Measurements from ENCODE around the gene ZNF70. TPM values are rescaled to one million over a fixed set of nuclear protein-coding genes. Genes with fewer than 3 reads are reported as not detected.
"Not testable (repeated sequence)": the region's sequence is repeated elsewhere in the genome, so short reads cannot be mapped to it uniquely, and the experiment has no call there.

The ZNF70 gene
- total and polyA plus RNA-seq, 2 donors (not counting 1 experiment from before 2014, with no cell fraction given): 2.1 to 8.3 TPM

- Mint-ChIP-seq H3K9me3 (ENCODE audit: insufficient read depth) (no peaks in the 10 kb centered on the region), H3K4me1 (no peaks in the 10 kb centered on the region), H3K4me3 (no peak overlapping the region), H3K27me3 (no peaks in the 10 kb centered on the region), H3K27ac (no peak overlapping the region)
- H3K36me3 ChIP-seq (replicated peaks in 1 of 2; ENCODE audit: control extremely low read depth in 1 of 2, control insufficient read depth in 1 of 2, extremely low read depth in 1 of 2, insufficient read depth in 2 of 2, low read length in 1 of 2): peaks cover 0 to 4% of the 10 kb centered on the region in 2 experiments
- H4K20me1 ChIP-seq (ENCODE audit: control insufficient read depth, insufficient read depth, low read length, poor library complexity, severe bottlenecking): no peaks in the 10 kb centered on the region
- H3K4me3 ChIP-seq (ENCODE audit: control extremely low read depth in 1 of 5, extremely low read depth in 1 of 5, insufficient read depth in 1 of 5, low read depth in 2 of 5, low read length in 4 of 5): no peak overlapping the region
- no peak overlapping the region for H3K27ac ChIP-seq (ENCODE audit: low read length in 2 of 2)
- H3K4me1 ChIP-seq (ENCODE audit: control insufficient read depth in 2 of 2, insufficient read depth in 2 of 2, low read length in 2 of 2): no peaks in the 10 kb centered on the region
- no peak for ATAC-seq (ENCODE audit: low read depth)
- CTCF ChIA-PET: interaction anchor here (0.7 to 6.7 kb wide), 9 partner anchors 11 to 431 kb away, joined by 3 to 60 read pairs (median 4); partner anchors contain the start of genes MMP11 and VPREB3
- no peak for TF ChIP-seq EZH2 (IDR thresholded peaks at IDR 0.05; ENCODE audit: borderline replicate concordance, insufficient read depth, low read depth, low read length, poor library complexity, severe bottlenecking)
- TF ChIP-seq CTCF (IDR thresholded peaks at IDR 0.05): no peak
- intact Hi-C loops (cut with micrococcal nuclease): no loop called here
- DNase-seq: no peak
- H3K27me3 ChIP-seq (replicated peaks in 1 of 4; ENCODE audit: control extremely low read depth in 1 of 4, control insufficient read depth in 3 of 4, insufficient read depth in 4 of 4, low read length in 3 of 4): no peaks in the 10 kb centered on the region
- H3K79me2 ChIP-seq (ENCODE audit: control insufficient read depth, insufficient read depth, low read length): no peaks in the 10 kb centered on the region
- H2AFZ ChIP-seq (ENCODE audit: insufficient read depth, low read depth, low read length, poor library complexity, severe bottlenecking): no peak overlapping the region
- H3K4me2 ChIP-seq (replicated peaks; ENCODE audit: low read depth, low read length, poor library complexity, severe bottlenecking): no peak overlapping the region
- POLR2A ChIA-PET: interaction anchor here (0.6 to 0.7 kb wide), 2 partner anchors 25 to 69 kb away, joined by 3 to 9 read pairs; no protein-coding TSS in a partner anchor
- H3K9ac ChIP-seq (ENCODE audit: low read length): no peak overlapping the region
- no peaks in the 10 kb centered on the region for H3K9me3 ChIP-seq (ENCODE audit: control extremely low read depth in 1 of 3, control insufficient read depth in 2 of 3, insufficient read depth in 1 of 3, low read length in 2 of 3)
Observed at GRCh38 chr22:23737696-23738095, 13.2 kb downstream of the ZNF70 start.

- H3K4me1 Mint-ChIP-seq; H3K27ac ChIP-seq (ENCODE audit: low read length in 2 of 2); H3K27me3 Mint-ChIP-seq; H3K9me3 ChIP-seq (ENCODE audit: control extremely low read depth in 1 of 3, control insufficient read depth in 2 of 3, insufficient read depth in 1 of 3, low read length in 2 of 3); H3K79me2 ChIP-seq (ENCODE audit: control insufficient read depth, insufficient read depth, low read length); H3K27ac Mint-ChIP-seq; ATAC-seq (ENCODE audit: low read depth); intact Hi-C loops (cut with micrococcal nuclease); H3K4me3 ChIP-seq (ENCODE audit: control extremely low read depth in 1 of 5, extremely low read depth in 1 of 5, insufficient read depth in 1 of 5, low read depth in 2 of 5, low read length in 4 of 5); H4K20me1 ChIP-seq (ENCODE audit: control insufficient read depth, insufficient read depth, low read length, poor library complexity, severe bottlenecking); H2AFZ ChIP-seq (ENCODE audit: insufficient read depth, low read depth, low read length, poor library complexity, severe bottlenecking); H3K36me3 ChIP-seq (replicated peaks in 1 of 2; ENCODE audit: control extremely low read depth in 1 of 2, control insufficient read depth in 1 of 2, extremely low read depth in 1 of 2, insufficient read depth in 2 of 2, low read length in 1 of 2); H3K9me3 Mint-ChIP-seq (ENCODE audit: insufficient read depth); H3K4me3 Mint-ChIP-seq; DNase-seq; H3K9ac ChIP-seq (ENCODE audit: low read length); H3K4me2 ChIP-seq (replicated peaks; ENCODE audit: low read depth, low read length, poor library complexity, severe bottlenecking); H3K27me3 ChIP-seq (replicated peaks in 1 of 4; ENCODE audit: control extremely low read depth in 1 of 4, control insufficient read depth in 3 of 4, insufficient read depth in 4 of 4, low read length in 3 of 4); H3K4me1 ChIP-seq (ENCODE audit: control insufficient read depth in 2 of 2, insufficient read depth in 2 of 2, low read length in 2 of 2): not testable (repeated sequence)
- CTCF ChIA-PET: interaction anchor here (0.7 kb wide), 1 partner anchor 121 kb away, joined by 3 read pairs; no protein-coding TSS in a partner anchor
- POLR2A ChIA-PET: interaction anchor here (1.6 kb wide), 1 partner anchor 26 kb away, joined by 3 read pairs; the partner anchor contains the start of gene VPREB3
- WGBS (ENCODE audit: insufficient coverage): 83% methylated on average over 2 of the region's 4 CpGs
Observed at GRCh38 chr22:23728108-23728507, 22.8 kb downstream of the ZNF70 start.

Measured in B cell (primary cell).